ENCODE measurements around the gene PHF20. TPM values are rescaled to one million over a fixed set of nuclear protein-coding genes. Genes with fewer than 3 reads are reported as not detected.
A peak's percentile ranks its signal among the peaks of the same experiment; 100 is the strongest.

Gene PHF20
- total and polyA plus RNA-seq, 2 donors (not counting 3 experiments of a cell fraction or from before 2014, with no cell fraction given): 25.0 to 45.8 TPM

DNA sequence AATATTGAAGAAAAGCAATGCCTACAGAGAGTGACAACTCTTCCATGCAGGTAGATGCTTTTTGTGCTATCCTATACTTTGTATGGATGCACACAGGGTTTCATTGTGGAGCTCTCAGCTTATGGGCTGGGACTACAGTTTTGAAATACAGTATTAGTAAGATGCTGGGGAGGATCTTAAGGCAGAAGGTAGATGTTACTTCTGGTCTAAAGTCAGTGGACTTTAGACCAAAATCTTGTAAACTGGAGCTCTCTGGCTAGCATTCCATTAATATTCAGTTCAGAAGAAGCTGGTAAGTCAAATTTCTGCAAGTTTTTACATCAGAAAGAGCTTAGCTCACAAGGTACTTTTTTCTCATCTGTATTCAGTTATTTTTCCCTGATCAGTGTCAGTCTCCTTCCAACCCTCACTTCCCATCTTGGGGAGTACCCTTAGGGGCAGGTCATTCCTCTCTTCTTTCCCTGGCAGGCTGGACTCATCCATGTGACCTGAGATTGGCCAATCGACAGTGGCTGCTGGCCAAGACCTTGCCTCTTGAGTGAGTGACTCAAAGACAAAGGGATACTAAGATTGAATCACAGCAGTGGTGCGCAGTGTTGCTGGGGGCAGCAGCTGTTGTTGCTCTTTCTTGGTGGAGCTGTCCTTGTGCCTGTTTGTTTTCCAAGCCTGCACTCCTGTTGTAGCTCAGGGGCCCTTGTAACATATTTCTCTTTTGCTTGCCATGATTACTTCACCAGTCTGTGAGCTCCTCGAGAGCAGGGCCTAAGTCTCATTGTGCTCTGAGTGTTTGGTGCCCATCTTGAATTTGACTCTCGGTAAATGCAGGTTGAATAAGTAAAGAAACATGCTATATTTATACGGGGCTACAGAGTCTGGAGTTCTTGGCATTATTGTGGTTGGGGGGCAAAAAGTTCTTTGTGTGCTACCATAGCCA is 2.8 kb upstream of the PHF20 start:
- ChIA-PET POLR2A (interaction anchor here (0.6 to 2.7 kb wide), 6 partner anchors 9 to 310 kb away, joined by 3 to 47 read pairs (median 6); partner anchors contain the start of gene RBM39), CTCF (interaction anchor here (0.8 to 1.4 kb wide), 8 partner anchors 14 to 115 kb away, joined by 3 to 11 read pairs (median 3); partner anchors contain the start of gene RBM39)
- Histone ChIP-seq H3K4me1 (ENCODE audit: control insufficient read depth, extremely low read depth, insufficient read depth, low read length) (peaks cover 43% of the 10 kb centered on the region), H4K20me1 (replicated peaks; ENCODE audit: control insufficient read depth, extremely low read depth, insufficient read depth, low read length) (no peaks in the 10 kb centered on the region), H3K79me2 (ENCODE audit: control insufficient read depth, insufficient read depth, low read length) (peaks cover 18% of the 10 kb centered on the region), H3K27me3 (ENCODE audit: control insufficient read depth in 2 of 2, insufficient read depth in 2 of 2, low read length in 2 of 2) (no peaks in the 10 kb centered on the region), H3K4me3 (replicated peaks in 1 of 3; ENCODE audit: insufficient read depth in 1 of 3, low read depth in 1 of 3, low read length in 3 of 3) (no peak overlapping the region), H2AFZ (ENCODE audit: low read depth, low read length) (peak overlapping the region; percentile 10), H3K9ac (replicated peaks; ENCODE audit: extremely low read depth, insufficient read depth, low read length) (peak overlapping the region; percentile 46), H3K9me3 (replicated peaks; ENCODE audit: control insufficient read depth, insufficient read depth, low read length) (no peaks in the 10 kb centered on the region), H3K4me2 (ENCODE audit: insufficient read depth, low read length) (peak overlapping the region; percentile 6), H3K27ac (ENCODE audit: insufficient read depth, low read depth, low read length) (peak overlapping the region; percentile 75), H3K36me3 (ENCODE audit: control insufficient read depth in 2 of 2, extremely low read depth in 1 of 2, insufficient read depth in 2 of 2, low read length in 2 of 2) (no peaks in the 10 kb centered on the region), H3K9me1 (replicated peaks; ENCODE audit: control insufficient read depth, extremely low read depth, insufficient read depth, low read length) (no peaks in the 10 kb centered on the region)
- intact Hi-C loops (cut with micrococcal nuclease) (loop anchor here (1.0 to 5.0 kb wide), 2 partner anchors 27 to 183 kb away; partner anchors contain the start of genes RBM39 and SCAND1), dilution Hi-C loops (cut with MboI; ENCODE audit: extremely low pct_ligation_motif_present, low sequenced_read_pairs) (no loop called here)
- TF ChIP-seq, protein P1, sequence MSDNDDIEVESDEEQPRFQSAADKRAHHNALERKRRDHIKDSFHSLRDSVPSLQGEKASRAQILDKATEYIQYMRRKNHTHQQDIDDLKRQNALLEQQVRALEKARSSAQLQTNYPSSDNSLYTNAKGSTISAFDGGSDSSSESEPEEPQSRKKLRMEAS (IDR thresholded peaks at IDR 0.05; ENCODE audit: insufficient read depth, insufficient read length): peak; percentile 67
- TF ChIP-seq GATA2 (IDR thresholded peaks at IDR 0.05; ENCODE audit: insufficient read depth, insufficient read length, low read depth, low read length): peak; percentile 15
- peak; percentile 85 for TF ChIP-seq POLR2A (IDR thresholded peaks at IDR 0.05; ENCODE audit: low read depth, low read length)
- TF ChIP-seq EZH2 (IDR thresholded peaks at IDR 0.05; ENCODE audit: borderline replicate concordance, low read depth, low read length, severe bottlenecking): no peak
- peak; percentile 56 for TF ChIP-seq FOS (IDR thresholded peaks at IDR 0.05; ENCODE audit: borderline replicate concordance, insufficient read depth, low read length)
- peak; percentile 76 for TF ChIP-seq POLR2AphosphoS5 (IDR thresholded peaks at IDR 0.05; ENCODE audit: insufficient read depth, low read depth, low read length)
- no peak for TF ChIP-seq JUN (IDR thresholded peaks at IDR 0.05; ENCODE audit: borderline replicate concordance, insufficient read depth, insufficient read length, low read depth)
- TF ChIP-seq, protein P2, sequence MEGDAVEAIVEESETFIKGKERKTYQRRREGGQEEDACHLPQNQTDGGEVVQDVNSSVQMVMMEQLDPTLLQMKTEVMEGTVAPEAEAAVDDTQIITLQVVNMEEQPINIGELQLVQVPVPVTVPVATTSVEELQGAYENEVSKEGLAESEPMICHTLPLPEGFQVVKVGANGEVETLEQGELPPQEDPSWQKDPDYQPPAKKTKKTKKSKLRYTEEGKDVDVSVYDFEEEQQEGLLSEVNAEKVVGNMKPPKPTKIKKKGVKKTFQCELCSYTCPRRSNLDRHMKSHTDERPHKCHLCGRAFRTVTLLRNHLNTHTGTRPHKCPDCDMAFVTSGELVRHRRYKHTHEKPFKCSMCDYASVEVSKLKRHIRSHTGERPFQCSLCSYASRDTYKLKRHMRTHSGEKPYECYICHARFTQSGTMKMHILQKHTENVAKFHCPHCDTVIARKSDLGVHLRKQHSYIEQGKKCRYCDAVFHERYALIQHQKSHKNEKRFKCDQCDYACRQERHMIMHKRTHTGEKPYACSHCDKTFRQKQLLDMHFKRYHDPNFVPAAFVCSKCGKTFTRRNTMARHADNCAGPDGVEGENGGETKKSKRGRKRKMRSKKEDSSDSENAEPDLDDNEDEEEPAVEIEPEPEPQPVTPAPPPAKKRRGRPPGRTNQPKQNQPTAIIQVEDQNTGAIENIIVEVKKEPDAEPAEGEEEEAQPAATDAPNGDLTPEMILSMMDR (IDR thresholded peaks at IDR 0.05; ENCODE audit: extremely low read depth in 1 of 2, insufficient read depth in 1 of 2, low read depth in 1 of 2, low read length in 2 of 2): no peak
- TF ChIP-seq MYC (IDR thresholded peaks at IDR 0.05; ENCODE audit: low read depth, low read length): no peak
- peak; percentile 93 for FAIRE-seq
- DNase-seq (ENCODE audit: low read depth, low spot score): peak; percentile 97
- BruUV-seq (replicated peaks): no TSS peak
